CD4-positive, alpha-beta T cell treated with Interleukin-4 for 4 hours (primary cell): Measurements from ENCODE around the gene ALDOA.
"Not testable (repeated sequence)": the region's sequence is repeated elsewhere in the genome, so short reads cannot be mapped to it uniquely, and the experiment has no call there.

ENCODE experiments used
- DNase-seq: peaks from one replicate; pipeline ENCODE4 v3.0.0-alpha.2; 2020

The ALDOA gene

DNA sequence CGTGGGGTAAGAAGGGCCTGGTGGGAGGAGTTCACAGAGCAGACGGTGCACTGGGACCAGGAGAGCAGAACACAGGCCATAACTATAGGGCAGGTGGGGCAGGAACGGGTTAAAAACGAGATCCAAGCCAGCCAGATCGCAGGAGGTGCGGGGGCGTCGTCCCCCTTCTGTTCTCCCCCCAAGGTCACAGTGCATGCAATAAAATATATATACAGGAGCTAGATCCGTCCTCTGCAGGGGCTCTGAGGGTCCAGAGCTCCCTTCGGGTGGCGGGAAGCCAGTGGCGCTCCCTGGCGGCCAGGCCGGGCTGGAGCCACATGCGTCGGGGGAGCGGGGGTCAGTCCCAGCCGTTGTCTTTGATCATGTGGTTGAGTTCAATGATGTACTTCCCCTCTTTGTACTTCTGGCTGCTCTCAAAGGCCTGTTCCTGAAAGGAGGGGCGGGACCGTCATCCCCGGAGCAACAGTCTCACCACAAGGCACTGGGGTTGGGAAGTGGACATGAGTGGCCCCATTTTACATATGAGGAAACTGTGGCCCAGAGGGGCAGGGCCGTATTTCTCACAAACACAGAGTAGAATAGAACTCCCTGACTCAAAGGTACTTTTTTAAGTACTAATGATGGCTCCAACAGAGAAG, 26.9 kb downstream of the ALDOA start:
- peak; percentile 72 for DNase-seq

DNA sequence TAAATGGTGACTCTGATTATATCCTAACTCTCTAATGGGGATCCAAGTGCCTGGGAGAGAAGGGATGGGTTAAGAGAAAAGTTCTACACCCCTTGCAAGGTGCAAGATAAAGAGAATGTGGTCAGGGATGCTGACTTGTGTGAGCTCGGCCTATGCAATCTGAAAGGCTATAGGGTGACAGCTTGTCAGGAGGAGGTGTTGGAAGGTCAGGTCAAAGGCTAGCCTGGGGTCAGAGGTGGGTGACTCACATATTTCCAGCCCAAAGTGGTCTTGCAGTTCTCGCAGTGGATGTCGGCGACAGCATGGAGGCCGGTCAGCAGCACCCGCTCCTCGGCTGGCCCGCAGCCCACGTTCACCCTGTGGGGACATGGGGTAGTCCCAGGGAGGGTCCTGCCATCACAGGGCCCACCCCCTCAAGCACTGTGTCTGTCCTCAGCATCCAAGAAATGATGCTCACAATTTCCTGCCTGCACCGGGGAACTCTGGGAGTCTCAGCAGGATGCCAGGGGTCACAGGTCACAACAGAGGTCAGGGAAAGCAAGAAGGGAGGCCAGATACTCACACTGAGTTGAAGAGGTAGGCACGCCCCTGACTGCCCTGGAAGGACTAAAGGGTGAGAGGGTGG, 29.1 kb downstream of the ALDOA start:
- DNase-seq: no peak

DNA sequence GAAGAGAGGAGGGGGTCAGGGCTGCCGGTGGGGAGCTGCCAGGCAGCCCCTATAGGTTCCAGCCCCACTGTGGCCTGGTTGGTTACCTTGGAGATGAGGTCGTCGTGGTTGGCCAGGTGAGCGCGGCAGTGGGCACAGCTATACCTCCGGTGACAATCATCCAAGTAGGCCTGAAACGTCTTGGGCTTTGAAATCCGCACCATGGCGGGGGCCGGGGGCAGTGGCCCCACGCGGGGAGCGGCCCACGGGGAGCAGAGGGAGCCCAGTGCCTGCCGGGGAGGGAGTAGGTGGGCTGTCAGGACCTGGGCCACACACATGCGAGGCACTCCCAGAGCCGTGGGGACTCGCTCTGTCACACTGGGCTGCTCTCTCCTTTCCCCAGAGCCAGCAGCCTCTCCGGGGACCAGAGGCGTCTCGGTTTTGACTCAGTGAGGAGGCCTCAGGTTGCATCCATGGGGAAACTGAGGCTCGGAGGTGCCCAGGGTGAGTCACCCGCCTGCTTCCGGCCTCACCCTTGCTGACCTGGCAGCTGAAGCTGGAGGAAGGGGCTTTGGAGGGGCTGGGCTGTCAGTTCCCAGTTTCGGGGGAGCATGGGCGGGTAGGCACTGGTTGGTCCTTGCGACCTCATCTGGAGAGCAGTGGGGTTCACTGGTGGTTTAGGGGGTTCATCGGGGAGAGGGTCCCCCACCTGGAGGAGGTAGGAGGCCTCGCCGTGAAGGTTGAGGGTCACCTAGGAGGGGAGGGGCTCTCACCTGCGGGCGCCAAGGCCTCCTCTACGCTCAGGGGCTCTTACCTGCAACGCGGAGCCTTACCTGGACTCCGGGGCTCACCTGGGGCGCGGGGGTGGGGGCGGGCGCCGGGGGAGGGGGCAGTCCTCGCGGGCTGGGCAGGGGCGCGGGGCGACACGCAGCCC, 29.9 kb downstream of the ALDOA start:
- no peak for DNase-seq

DNA sequence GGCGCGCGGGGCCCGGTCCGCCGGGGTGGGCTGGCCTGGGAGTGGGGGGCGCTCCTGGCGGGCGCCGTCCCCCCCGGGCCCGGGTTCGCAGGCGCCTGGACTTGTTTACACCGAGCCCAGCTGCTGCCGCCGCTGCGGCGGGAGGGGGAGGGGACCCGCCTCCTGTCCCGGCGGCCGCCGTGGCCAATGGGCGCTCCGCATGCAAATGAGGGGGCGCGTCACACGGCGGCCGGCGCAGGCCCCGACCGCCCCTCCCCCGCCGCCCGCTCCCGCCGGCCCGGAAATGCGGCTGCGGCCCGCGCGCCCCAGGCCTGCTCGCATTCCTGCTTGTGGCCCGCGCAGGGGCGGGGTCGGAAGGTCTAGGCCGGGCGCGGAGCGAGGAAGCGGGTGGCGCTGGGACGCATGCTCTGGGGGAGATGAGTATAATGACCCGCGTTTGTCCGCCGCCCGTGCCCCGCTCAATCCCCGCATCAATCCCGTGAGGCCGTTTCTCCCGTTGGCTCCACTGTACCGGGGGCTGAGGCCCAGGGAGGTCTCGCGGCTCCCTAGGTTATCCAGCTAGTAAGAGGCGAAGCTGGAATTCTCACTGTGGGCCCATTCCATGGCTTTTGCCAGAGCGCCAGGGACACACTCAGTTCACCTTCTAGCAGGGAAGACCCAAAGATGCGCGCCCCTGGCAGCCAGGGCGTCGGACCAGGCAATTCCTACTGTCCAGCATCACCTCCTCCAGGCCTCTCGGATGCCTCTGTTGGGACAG, 30.7 kb downstream of the ALDOA start, which contains the start of gene YPEL3:
YPEL3 (minus strand) TSS at position 109 of the 757 bp plus-strand sequence. CDS start 731 bp downstream, outside the sequence.
- peak; percentile 88 for DNase-seq

DNA sequence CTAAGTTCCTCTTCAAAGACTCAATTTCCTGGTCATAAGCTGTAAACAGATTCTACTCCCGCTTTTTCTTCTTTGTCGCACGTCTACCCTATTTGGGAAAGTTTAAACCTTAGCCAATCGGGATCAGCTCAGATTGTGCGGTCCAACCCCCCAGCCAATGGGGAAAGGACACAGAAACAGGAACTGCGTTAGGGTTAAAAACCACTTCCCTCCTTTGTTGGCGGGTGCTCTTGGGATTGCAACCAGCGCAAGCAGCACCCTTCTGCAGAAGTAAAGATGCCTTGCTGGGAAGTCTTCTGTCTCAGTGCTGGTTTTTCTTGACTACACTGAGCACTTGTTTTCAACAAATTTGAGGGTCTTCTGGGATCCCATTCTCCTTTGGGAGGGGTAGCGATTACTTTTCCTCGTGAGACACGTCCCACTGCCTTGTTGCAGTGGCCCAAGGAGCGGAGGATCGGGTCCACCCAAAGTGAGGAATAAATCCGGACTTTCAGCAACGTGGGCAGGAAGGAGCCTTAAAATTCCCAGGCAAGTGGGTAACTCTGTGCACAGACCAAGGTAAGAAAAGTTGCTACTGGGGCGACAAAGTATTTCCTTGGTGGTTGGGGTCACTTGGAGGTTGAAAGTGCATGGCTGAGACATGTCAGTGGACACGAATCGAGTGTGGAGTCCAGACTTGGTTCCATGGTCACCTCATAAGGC, 31.5 kb downstream of the ALDOA start:
- no peak for DNase-seq

DNA sequence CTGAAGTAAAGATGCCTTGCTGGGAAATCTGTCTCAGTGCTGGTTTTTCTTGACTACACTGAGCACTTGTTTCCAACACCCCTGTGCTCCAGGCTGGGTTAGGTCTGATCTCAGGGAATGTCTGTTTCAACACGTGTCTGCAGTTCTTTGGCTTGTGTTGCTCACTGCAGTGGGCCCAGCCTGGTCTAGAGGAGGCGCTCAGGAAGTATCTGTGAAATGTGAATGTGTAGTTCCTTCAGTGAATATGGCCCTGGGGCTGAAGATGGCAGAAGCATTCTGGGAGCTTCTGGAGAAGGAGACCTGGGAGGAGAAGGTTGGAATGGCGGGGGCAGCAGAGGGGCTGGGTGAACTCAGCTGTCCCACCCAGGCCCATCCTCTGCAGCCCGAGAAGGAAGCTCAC, 38.5 kb downstream of the ALDOA start:
- DNase-seq: no peak

DNA sequence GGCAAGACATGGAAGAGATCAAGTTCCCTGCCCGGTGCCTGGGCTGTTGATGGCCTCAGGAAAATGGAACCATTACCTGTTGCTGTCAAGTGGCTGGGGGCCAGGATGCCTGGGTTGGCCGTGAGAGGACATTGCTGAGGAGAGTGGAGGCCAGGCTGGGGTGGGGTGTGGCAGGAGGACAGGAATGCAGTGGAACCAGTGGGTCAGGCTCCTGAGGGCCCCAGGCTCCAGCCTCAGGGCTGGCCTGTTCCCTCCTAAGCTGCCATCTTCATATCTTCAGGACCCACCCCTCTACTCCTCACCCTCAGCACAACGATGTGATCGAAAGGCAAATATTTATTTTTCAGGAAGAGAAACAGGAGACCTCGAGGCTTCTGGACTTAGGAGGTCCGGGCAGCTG, 38.9 kb downstream of the ALDOA start:
- DNase-seq: no peak

DNA sequence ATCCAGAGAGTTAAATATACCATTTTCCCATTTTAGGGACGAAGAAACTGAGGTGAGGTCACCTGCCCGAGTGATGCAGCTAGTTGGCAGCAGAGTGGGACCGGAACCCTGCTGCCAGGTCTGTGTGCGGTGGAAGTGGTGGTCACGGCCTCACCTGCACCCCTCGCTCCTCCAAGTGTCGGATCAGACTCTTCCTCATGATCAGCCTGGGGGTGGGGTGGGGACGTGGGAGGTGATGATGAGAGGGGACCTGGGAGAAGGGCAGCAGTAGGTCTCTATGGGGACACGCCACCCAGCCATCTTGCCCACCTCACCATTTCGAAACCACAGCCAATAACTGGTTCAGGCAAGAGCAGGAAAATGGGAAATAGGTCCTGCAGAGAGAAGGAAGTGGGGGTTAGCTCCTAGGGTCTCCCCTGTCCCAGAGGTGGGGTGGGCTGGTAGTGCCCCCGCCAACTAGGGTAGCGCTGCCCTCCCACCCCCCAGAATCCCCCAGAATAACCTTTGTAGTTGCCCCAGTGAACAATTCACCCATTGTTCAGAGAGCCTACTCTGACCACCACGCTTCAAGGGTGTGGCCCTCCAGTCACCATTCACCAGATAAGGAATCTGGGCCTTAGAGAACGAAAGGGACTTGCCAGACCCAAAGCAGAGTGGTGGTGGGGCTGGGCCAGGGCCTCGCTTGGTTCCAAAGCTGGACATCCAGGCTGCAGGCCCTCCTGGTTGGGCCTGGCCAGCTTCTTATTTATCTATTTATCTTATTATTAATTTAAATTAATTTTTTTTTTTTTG, 42.7 kb downstream of the ALDOA start:
- DNase-seq: no peak

DNA sequence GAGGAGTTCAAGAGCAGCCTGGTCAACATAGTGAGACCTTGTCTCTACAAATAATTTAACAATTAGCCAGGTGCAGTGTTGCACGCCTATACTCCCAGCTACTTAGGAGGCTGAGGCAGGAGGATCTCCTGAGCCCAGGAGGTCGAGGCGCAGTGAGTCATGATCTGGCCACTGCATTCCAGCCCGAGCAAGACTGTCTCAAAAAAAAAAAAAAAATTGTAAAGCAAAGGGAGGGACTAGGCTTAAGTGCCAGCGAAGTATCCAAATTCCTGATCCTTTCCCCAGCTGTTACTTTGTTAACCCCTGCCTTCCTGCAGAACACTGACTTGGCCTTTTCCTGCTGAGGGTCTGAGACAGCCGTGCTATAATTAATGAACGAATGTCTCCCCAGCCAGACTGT, 45.1 kb downstream of the ALDOA start:
- DNase-seq: no peak

DNA sequence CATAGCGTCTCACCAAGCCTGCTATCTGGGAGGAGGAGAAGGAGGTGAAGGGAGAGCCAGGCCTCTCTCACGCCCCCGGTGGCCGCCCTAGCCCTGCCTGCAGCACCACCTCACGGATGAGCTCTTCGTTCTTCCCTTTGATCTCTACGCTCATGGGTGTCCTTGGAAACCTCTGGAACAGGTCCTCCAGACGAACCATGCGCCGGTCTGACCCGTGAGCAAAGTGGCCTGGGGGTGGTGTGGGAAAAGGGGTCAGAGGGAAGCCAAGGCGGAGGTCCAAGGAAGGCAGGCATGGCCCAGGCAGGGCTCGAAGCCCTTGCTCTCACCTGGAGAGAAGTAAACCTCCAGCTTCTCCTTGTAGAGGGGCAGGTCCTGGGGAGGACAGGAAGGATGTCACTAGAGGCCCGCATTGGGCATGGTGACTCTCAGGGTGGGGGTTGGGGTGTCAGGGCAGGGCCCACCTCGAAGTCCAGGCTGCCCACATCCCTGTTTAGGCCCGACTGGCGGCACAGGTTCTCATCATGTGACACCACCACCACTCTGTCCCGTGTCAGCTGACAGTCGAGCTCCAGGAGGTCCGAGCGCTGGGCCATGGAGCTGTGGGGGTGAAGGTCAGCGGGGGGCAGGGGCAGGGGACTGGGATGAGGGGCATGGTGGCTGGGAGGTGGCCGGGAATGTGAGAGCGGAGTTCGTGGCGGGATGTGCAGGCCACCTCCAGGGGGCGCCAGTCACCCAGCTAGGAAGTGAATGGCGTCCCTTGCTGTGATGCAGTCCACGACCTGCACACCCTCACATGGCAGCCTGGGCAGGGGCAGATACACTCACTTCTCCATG, 46.9 kb downstream of the ALDOA start:
- DNase-seq: peak; percentile 38

DNA sequence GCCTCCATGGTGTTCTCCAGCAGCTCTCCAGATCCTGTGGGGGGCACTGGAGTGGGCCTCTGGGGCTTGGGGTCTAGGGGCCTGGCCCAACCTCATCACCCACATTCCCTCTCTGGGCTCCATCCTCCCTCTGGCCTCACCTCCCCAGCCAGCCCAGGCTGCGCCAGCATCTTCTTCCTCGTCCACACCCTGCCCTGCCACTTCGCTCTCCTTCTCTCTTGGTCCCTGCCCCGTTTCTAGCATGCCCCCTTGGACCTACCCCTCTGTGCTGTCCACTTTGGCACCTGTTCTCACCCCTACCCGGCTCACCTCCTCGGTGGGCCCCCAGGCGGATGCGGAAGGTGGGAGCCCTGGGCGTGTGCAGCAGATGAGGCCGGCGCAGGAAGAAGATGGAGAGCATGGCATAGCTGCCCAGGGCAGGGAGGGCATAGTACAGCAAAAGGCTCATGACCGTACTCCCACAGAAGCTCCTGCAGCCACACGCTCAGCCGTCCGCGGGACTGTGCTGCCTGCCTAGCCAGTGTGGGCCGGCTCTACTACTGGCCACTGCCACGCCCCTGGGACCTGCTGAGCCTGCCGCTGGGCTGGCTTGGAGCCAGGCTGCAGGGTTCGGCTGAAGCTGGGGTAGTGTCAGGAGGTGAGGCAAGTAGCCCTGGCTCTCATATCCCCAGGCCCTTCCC, 47.6 kb downstream of the ALDOA start, which contains the start of gene GDPD3:
GDPD3 (minus strand) TSS at position 507 of the 680 bp plus-strand sequence; CDS start at position 448, 59 bp downstream.
- no peak for DNase-seq

DNA sequence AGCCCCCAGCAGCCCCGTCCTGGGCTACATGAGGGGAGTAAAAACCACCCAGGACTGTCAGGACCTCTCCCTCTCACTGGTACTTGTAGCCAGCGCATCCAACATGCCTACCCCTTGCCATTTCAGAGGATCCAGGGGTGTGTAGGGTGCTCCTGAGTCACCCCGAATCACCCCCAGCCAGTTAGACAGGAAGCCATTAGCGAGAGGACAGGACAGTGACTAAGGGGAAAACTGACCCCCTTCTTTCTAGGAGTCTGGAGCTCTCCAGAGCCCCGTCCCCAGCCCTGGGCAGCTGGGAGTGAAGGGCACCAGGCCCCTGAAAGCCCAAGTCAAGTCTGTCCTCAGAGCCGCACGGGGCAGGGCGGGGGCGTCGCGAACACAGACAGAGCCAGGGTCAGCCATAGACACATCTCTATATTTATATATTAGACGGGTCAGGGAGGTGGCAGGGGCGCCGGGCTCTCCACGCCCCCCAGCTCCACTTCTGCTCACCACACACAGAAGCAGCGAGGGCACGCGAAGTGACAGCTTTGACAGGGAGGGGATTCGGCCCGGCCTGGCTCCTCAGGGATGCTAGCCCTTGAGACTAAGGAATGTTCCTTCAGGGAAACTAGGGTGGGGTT, 48.3 kb downstream of the ALDOA start:
- no peak for DNase-seq

DNA sequence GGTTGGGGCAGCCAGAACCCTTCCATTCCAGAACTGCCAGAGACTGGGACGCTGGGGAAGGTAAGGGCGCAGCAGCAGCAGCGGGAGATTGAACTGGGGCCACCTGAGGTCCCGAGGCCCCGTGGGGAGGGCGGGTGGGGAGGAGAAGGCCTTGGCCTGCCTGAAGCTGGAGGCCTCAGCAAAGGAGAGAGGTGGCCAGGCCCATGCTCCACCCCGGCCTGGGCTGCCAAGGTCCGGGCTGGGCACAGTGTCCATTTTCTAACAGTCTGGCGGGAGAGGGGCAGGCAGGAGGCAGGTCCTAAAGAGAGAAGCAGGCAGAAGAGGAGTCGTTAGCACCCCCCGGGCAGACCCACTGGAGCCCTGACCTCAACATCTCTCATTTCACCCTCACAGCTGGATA, 48.9 kb downstream of the ALDOA start:
- no peak for DNase-seq

DNA sequence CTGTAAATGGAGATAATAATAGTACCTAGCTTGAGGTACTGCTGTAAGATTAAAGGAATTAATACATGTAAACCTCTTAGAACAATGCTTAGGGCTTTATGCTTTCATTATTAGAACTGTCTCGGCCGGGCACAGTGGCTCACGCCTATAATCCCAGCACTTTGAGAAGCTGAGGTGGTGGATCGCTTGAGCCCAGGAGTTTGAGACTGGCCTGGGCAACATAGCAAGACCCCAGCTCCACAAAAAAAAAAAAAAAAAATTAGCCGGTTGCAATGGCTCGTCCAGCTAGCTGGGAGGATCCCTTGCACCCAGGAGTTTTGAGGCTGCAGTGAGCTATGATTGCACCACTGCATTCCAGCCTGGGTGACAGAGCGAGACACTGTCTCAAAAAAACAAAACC, 49.3 kb downstream of the ALDOA start:
- not testable (repeated sequence) for DNase-seq

DNA sequence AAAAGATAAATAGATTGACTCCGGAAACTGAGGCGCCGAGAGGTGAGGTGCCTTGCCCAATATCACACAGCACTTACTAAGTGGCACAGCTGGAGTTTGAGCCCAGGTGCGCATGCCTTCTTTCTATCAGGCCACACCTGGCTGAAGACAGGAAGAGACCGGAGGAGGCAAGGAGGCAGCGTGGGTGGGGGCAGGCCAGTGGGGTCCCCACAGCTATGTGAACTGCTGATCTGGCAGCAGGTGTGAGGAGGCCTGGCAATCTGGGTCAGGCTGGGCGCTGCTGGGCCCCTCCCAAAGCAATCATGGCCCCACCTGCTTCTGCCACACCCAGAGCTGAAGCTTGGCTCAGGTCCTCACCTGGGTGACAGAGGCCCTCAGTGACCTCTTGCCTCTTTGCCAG, 49.7 kb downstream of the ALDOA start:
- peak; percentile 50 for DNase-seq

DNA sequence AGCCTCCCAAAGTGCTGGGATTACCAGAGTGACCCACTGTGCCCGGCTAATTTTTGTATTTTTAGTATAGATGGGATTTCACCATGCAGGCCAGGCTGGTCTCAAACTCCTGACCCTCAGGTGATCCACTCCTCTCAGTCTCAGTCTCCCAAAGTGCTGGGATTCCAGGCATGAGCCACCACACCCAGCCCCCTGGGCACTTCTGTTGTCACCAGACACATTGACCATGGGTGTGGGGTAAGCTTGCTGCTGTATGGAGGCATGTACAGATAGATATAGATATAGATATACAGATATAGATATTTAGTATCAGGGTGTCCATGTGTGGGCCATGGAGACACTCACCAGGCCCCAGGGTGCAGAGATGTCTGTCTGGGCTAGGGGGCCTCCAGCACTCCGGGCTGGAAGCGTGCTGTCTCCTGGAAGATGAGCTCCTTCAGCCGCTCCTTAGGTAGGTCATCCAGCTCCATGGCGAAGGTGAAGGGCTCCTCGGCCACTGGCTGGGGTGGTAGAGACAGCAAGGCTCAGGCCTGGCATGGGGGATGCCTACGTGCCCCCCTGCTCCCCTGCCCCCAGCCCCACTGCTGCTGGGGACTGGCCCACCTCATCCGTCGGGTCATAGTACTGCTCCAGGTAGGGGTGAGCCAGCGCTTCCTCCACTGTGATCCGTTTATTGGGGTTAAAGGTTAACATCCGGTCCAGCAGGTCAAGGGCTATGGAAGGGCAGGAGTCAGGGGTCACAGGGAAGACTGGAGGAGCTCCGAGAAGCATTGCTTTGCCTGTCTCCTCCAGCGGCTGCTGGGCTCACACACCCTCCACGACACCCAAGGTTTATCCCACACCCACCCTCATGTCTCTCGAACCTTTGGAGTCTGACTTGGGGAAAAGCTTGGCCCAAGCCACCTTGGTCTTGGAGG, 51.0 kb downstream of the ALDOA start:
- no peak for DNase-seq

DNA sequence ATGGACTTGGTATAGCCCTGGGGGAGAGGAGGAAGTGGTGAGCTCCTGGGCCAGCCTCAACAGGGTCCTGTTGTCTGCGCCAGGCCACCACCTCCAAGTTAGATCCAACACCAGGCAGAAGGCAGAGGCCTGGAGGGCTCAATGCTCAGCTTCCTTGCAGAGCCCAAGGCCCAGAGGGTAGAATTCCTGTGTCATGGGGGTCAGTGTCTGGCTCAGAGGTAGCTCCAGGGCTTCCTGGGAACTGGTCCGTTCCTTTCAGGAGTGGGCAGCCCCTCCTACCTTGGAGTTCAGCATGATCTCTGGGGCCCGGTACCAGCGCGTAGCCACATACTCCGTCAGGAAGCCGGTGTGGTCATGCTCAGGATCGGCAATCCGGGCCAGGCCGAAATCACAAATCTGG, 52.2 kb downstream of the ALDOA start:
- DNase-seq: no peak

DNA sequence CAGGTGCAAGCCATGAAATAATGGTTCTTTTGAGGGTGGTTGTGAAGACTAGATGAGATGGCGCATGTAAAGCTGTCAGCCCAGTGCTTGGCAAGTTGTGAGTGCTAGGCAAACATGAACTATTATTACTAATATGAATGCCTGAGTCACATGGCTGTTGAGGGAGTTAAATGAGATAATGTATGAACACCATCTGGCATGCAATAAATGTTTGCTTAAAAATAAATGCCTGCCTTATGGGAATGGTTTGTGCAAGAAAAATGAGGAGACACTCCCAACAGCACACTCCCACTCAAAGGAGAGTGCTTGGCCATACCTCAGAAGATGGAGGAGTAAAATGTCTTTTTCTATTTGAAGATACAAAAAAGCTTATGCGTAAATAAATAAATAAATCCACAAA, 53.9 kb downstream of the ALDOA start:
- DNase-seq: no peak
